ENCODE results near the gene SSX2IP. TPM values are rescaled to one million over a fixed set of nuclear protein-coding genes. Genes with fewer than 3 reads are reported as not detected.

Gene SSX2IP
- total RNA-seq, 1 experiment from 2014 or later = 20.7 TPM

DNA sequence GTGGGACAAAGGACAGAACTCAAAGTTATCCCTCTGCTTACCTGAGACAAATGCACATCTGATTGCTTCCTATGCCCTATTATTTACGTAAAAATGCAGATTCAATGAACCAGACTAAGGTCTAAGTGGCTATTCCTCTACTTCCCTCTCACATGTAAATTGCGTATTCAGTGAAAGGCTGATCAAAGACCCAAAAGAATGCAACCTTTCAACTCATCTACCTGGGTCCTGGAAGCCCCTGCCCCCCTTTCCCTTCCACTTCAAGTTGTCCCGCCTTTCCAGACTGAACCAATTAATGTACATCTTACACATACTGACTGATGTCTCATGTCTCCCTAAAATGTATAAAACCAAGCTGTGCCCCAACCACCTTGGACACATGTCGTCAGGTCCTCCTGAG is 14.6 kb downstream of the SSX2IP start:
- TF ChIP-seq, protein P1, sequence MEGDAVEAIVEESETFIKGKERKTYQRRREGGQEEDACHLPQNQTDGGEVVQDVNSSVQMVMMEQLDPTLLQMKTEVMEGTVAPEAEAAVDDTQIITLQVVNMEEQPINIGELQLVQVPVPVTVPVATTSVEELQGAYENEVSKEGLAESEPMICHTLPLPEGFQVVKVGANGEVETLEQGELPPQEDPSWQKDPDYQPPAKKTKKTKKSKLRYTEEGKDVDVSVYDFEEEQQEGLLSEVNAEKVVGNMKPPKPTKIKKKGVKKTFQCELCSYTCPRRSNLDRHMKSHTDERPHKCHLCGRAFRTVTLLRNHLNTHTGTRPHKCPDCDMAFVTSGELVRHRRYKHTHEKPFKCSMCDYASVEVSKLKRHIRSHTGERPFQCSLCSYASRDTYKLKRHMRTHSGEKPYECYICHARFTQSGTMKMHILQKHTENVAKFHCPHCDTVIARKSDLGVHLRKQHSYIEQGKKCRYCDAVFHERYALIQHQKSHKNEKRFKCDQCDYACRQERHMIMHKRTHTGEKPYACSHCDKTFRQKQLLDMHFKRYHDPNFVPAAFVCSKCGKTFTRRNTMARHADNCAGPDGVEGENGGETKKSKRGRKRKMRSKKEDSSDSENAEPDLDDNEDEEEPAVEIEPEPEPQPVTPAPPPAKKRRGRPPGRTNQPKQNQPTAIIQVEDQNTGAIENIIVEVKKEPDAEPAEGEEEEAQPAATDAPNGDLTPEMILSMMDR (conservative IDR thresholded peaks at IDR 0.05) = no peak
- no peak for TF ChIP-seq EZH2 (IDR thresholded peaks at IDR 0.05; ENCODE audit: low read depth)
- intact Hi-C loops (cut with micrococcal nuclease; ENCODE audit: unreplicated experiment) = no loop called here
- Histone ChIP-seq H3K4me3 (no peak overlapping the region), H3K27ac (no peak overlapping the region), H3F3A (ENCODE audit: insufficient read depth, low read depth) (no peaks in the 10 kb centered on the region), H2AFZ (no peak overlapping the region), H3K36me3 (ENCODE audit: low read depth) (no peaks in the 10 kb centered on the region), H3K4me1 (replicated peaks; ENCODE audit: insufficient read depth) (no peaks in the 10 kb centered on the region), H3K9me2 (ENCODE audit: insufficient read depth) (0 out of 2 replicates have a peak, but pooled peaks cover 4% of the 10 kb centered on the region), H4K20me1 (ENCODE audit: insufficient read depth) (0 out of 2 replicates have a peak, but pooled peaks cover 9% of the 10 kb centered on the region), H3K9me3 (ENCODE audit: insufficient read depth, low read depth) (0 out of 2 replicates have a peak, but pooled peaks cover 7% of the 10 kb centered on the region), H3K79me2 (ENCODE audit: low read depth) (no peaks in the 10 kb centered on the region; the same call in 1 of the 2 replicates), H3K27me3 (ENCODE audit: insufficient read depth, low read depth) (no peaks in the 10 kb centered on the region), H3K4me2 (no peak overlapping the region)
- no peak for DNase-seq
- CTCF ChIA-PET = interaction anchor here (0.6 kb wide), 1 partner anchor 16 kb away, joined by 4 read pairs; no protein-coding TSS in a partner anchor
- POLR2A ChIA-PET (ENCODE audit: unreplicated experiment) = no interaction called here
- BruUV-seq (replicated peaks) = no TSS peak

DNA sequence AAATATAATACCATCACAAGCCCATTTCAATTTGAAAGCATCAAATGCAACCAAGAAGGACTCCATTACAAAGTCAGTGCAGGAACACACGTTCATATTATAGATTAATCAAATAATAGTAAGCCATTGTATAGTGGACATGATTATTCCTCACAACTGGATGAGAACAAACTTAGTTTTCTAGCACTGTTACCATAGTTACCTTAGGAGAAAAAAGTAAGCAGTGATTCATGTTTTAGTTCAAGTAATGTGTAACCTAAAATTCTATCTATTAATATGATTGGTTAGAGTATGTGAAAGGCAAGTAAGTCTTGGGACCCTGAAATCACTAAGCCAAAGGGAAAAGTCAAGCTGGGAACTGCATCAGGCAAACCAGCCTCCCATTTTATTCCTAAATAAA is 15.2 kb downstream of the SSX2IP start:
- intact Hi-C loops (cut with micrococcal nuclease; ENCODE audit: unreplicated experiment) = no loop called here
- BruUV-seq (replicated peaks) = no TSS peak
- CTCF ChIA-PET = no interaction called here

DNA sequence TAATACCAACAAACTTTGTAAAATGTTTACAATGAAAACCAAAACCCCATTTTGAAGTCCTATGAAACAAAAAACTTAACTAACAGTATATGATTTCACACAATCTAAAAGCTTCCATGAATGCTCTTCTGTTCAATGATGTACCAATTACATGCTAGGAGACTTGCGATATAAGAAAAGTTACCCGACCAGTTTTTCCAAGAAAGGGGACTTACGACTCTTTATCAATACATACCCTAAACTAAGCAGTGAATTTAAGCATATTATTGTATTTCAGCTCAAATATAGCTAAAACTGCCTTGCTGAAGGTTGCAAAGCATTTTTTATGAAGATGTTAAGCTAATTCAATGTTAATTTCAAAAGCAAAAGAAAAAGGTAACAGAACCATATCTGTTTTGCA is 15.6 kb downstream of the SSX2IP start:
- BruUV-seq (replicated peaks) = no TSS peak
- CTCF ChIA-PET = no interaction called here
- H3K79me2 ChIP-seq (ENCODE audit: low read depth) = no peaks in the 10 kb centered on the region; the same call in 1 of the 2 replicates
- H3K9me2 ChIP-seq (ENCODE audit: insufficient read depth) = 0 out of 2 replicates have a peak, but pooled peaks cover 3% of the 10 kb centered on the region
- H3K4me1 ChIP-seq (replicated peaks; ENCODE audit: insufficient read depth) = no peaks in the 10 kb centered on the region
- no peaks in the 10 kb centered on the region for H3F3A ChIP-seq (ENCODE audit: insufficient read depth, low read depth)
- no peak overlapping the region for H3K27ac ChIP-seq
- DNase-seq = no peak
- POLR2A ChIA-PET (ENCODE audit: unreplicated experiment) = no interaction called here
- H3K9me3 ChIP-seq (ENCODE audit: insufficient read depth, low read depth) = 0 out of 2 replicates have a peak, but pooled peaks cover 7% of the 10 kb centered on the region
- 0 out of 2 replicates have a peak, but pooled peaks cover 9% of the 10 kb centered on the region for H4K20me1 ChIP-seq (ENCODE audit: insufficient read depth)
- no peak overlapping the region for H3K4me2 ChIP-seq
- TF ChIP-seq EZH2 (IDR thresholded peaks at IDR 0.05; ENCODE audit: low read depth) = no peak
- TF ChIP-seq, protein P1 (conservative IDR thresholded peaks at IDR 0.05) = no peak
- no peak overlapping the region for H2AFZ ChIP-seq
- H3K27me3 ChIP-seq (ENCODE audit: insufficient read depth, low read depth) = no peaks in the 10 kb centered on the region
- intact Hi-C loops (cut with micrococcal nuclease; ENCODE audit: unreplicated experiment) = no loop called here
- no peaks in the 10 kb centered on the region for H3K36me3 ChIP-seq (ENCODE audit: low read depth)
- no peak overlapping the region for H3K4me3 ChIP-seq

More for the DNA sequence above, 15.2 kb downstream of the SSX2IP start:
- Histone ChIP-seq H3K9me2 (ENCODE audit: insufficient read depth) (0 out of 2 replicates have a peak, but pooled peaks cover 4% of the 10 kb centered on the region), H3K4me3 (no peak overlapping the region), H3K4me2 (no peak overlapping the region), H3F3A (ENCODE audit: insufficient read depth, low read depth) (no peaks in the 10 kb centered on the region), H2AFZ (no peak overlapping the region), H3K79me2 (ENCODE audit: low read depth) (no peaks in the 10 kb centered on the region; the same call in 1 of the 2 replicates), H3K27ac (no peak overlapping the region), H4K20me1 (ENCODE audit: insufficient read depth) (0 out of 2 replicates have a peak, but pooled peaks cover 9% of the 10 kb centered on the region), H3K9me3 (ENCODE audit: insufficient read depth, low read depth) (0 out of 2 replicates have a peak, but pooled peaks cover 7% of the 10 kb centered on the region), H3K4me1 (replicated peaks; ENCODE audit: insufficient read depth) (no peaks in the 10 kb centered on the region), H3K36me3 (ENCODE audit: low read depth) (no peaks in the 10 kb centered on the region), H3K27me3 (ENCODE audit: insufficient read depth, low read depth) (no peaks in the 10 kb centered on the region)
- TF ChIP-seq EZH2 (IDR thresholded peaks at IDR 0.05; ENCODE audit: low read depth) = no peak
- TF ChIP-seq, protein P1 (conservative IDR thresholded peaks at IDR 0.05) = no peak
- POLR2A ChIA-PET (ENCODE audit: unreplicated experiment) = no interaction called here
- DNase-seq = no peak

Data from PC-9 (cell line).